ENCODE data around the gene SLC25A42.
"Not testable (repeated sequence)": the region's sequence is repeated elsewhere in the genome, so short reads cannot be mapped to it uniquely, and the experiment has no call there.

SLC25A42 gene

GRCh38 chr19:19107654-19108053 is 43.9 kb downstream of the SLC25A42 start:
- DNase-seq = no peak

DNA sequence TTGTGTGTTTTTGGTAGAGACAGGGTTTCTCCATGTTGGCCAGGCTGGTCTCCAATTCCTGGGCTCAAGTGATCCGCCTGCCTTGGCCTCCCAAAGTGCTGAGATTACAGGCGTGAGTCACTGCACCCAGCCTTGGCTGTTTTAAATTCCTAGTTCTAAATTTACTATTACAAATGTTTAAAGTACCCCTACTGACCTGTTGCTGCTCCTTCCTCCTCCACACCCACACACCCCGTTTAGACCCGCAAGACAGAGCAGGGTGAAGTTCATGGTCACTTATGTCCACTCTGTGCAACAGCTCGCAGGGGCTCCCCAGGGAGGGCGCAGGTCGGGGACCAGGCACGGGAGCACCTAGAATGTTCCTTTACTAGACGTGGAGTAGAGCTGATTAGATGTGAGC is 45.8 kb downstream of the SLC25A42 start:
- no peak for DNase-seq

GRCh38 chr19:19110410-19111135 is 46.8 kb downstream of the SLC25A42 start:
- DNase-seq = no peak

- DNase-seq = no peak
Observed at GRCh38 chr19:19111136-19111835, 47.5 kb downstream of the SLC25A42 start.

DNA sequence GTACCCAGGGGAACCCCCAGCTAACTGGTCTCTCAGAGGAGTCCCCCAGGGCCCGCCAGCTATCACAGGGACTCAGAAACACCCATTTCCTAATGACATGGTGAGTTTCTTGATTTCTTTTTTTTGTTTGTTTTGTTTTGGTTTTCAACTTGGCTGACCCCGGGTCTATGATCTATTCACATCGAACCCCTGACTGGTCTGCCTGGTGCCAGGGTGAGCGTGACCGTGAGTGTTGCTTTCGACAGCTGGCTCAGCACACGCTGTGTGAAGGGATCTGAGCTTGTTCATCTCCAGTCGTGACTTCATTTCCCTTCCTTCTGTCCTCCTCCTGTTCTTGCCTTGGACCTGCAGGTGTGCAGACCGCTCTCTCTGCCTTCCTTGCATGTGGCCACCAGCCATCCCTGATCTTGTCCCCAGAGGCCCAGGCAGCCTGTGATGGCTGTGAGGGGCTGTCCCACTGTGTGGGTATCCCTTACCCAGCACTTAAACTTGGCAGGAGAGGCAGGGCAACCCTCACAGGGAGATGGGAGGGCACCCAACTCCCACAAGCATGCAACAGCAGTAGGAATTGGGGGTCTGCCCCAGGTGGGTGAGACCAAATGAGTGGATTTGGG is 48.3 kb downstream of the SLC25A42 start:
- no peak for DNase-seq

- no peak for DNase-seq
Observed at GRCh38 chr19:19113040-19113626, 49.3 kb downstream of the SLC25A42 start.

- DNase-seq = peak; percentile 89
Observed at GRCh38 chr19:19115954-19116353, 52.2 kb downstream of the SLC25A42 start.

DNA sequence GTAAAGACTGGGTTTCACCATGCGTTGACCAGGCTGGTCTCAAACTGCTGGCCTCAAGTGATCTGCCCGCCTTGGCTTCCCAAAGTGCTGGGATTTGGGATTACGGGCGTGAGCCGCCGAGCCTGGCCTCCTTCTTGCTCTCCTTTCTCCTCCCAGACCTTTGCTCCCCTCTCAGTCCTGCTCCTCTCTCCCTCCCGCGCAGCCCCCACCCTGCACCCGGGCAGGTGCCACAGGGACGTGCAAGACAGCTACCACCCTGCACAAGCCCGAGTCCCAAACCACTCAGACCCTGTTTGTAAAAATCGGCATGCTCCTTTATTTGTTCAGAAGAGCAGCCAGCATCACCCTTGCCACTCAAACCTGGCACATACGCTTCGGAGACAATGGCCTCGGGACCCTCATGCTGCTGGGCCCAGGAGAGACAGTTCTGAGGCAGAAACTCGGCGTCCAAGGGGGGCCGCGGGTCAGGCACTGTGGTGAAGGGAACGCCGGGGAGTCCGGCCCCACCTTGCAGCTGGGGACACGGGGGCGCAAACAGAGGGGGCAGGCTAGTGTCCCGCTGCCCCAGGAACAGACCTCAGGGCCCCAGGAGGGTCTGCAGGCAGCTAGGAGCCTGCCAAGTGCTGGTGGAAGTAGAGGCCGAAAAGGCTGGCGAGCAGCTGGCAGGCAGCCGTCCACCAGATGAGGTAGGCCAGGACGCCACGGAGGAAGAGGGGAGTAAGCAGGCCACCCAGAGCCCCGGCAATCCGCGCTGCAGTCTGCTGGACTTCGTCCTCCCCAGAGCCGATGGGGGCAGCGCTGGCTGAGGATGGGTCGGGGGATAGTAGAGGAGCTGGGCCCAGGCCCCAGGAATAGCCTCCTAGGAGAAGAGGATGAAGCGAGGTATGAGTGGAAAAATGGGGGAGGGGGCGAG is 55.8 kb downstream of the SLC25A42 start:
- no peak for DNase-seq

GRCh38 chr19:19120308-19121231 is 56.8 kb downstream of the SLC25A42 start:
- DNase-seq = no peak

GRCh38 chr19:19121371-19121770 is 57.6 kb downstream of the SLC25A42 start:
- no peak for DNase-seq

DNA sequence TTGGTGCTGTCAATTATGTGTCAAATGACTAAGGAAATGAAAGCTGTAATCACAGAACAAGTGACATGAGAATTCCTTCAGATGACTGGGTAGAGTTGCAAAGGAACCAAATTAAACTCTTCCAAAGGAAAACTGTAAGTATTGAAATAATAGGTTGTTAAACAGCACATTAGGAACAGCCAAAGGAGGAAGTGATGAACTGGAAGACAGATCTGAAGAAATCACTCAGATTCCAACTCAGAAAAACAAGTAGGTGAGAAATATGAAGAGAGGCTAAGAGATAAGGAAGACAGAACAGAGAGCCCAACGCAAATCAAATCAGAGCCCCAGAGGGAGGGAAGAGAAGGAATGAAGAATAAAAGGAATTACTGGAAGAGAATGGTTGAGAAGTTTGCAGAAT is 59.1 kb downstream of the SLC25A42 start:
- no peak for DNase-seq

GRCh38 chr19:19123386-19123785 is 59.6 kb downstream of the SLC25A42 start:
- DNase-seq = no peak

DNA sequence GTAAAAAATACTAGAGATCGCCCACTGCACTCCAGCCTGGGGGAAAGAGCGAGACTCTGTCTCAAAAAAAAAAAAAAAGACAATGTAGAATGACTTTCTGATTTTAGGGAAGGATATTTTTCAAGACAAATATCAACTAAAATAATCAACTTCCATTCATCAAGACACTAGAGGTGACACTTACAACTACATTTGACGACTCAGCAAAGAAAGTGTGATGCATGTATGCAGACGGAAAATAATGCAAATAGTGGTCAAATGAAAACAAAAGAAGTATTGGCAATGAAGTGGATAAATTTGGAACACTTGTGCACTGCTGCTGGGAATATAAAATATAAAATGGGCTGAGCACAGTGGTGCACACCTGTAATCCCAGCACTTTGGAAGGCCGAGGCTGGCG is 62.3 kb downstream of the SLC25A42 start:
- DNase-seq = no peak

GRCh38 chr19:19131989-19132388 is 68.2 kb downstream of the SLC25A42 start:
- no peak for DNase-seq

DNA sequence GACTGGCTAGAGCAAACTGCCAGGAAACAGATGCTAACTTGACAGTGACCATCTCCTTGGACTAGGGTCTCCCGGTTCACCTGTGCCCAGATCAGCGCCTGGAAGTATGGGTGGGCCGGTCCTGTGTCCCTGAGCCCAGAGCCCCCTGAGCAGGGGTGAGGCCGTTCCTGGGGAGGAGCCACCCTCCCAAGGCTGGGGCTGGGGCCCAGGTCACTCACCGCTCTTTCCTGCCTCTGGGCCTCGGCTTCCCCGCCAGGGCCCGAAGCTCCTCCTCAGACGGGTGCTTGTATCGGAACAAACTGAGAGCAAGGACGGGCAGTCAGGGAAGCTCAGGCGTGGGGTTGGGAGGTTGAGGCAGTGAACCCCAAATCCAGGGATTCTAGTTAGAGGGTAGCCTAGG is 69.1 kb downstream of the SLC25A42 start:
- DNase-seq = no peak

DNA sequence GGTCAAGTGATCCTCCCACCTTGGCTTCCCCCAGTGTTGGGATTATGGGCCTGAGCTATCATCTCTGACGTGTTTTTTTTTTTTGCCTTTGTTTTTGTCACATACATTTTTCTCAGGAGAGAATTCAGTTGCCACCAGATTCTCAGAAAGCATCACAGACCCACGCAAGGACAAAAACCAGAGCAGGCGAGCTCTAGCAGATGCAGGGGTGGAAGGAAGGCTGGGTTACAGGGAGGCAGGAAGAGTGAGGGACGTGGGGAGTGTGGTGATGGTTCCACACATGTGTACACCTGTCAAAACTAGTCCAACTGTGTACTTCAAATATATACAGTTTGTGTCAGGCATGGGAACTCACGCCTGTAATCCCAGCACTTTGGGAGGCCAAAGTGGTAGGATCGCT is 70.2 kb downstream of the SLC25A42 start:
- DNase-seq = no peak

GRCh38 chr19:19134687-19135158 is 70.9 kb downstream of the SLC25A42 start:
- no peak for DNase-seq

- not testable (repeated sequence) for DNase-seq
Observed at GRCh38 chr19:19135713-19136112, 71.9 kb downstream of the SLC25A42 start.

DNA sequence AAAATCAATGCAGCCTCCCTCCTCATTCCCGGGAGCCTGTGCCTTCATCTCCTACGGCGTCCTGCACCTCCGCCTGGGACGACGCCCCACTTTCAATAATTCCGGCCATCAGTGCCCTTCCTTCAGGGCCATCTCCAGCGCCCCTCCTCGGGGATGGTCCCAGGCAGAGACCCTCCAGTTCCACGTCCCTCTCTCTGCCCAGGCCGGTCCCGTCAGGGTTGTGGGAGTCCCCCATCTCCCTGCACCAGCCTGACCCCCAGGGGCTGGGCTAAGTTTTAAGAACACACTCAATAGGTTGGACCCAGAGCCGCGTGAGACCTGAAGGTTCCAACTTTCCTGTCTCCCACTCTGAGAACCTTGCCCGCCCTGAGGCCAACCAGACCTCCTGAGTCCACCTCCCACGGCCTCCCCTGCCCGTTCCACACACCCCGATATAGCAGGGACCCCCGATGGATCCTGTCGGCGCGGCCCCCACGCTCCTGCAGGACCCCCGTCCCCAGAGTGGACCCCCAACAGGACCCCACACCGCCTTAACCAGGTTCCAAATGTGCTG is 73.8 kb downstream of the SLC25A42 start:
- no peak for DNase-seq

- DNase-seq = peak; percentile 99
Observed at GRCh38 chr19:19138109-19138981, 74.6 kb downstream of the SLC25A42 start, which contains the start of gene TMEM161A. Gene TMEM161A (minus strand): TSS chr19:19138478. CDS start chr19:19138428, 50 bp downstream.
